Stomach (tissue), 9 donors: ENCODE measurements around the gene C1QTNF5. TPM values are rescaled to one million over a fixed set of nuclear protein-coding genes. Genes with fewer than 3 reads are reported as not detected.
A peak's percentile ranks its signal among the peaks of the same experiment; 100 is the strongest.

ENCODE experiments used
- DNase-seq, 2 donors: peaks; one replicate each; pipeline versions ENCODE4 v3.0.0 to v3.0.0-alpha.2; 2013 to 2019
- H3K27ac ChIP-seq, 5 donors: fragments of 200-600 bp in 4 of 5; sonication (generic) in 4 of 5; one replicate each; pipeline ENCODE4 v1.5.1; 2013 to 2019; ENCODE audit warnings: mild to moderate bottlenecking in 1 of 5, moderate library complexity in 1 of 5
- H3K27me3 ChIP-seq, 3 donors: fragments of 200-600 bp; sonication (generic); one replicate each; pipeline ENCODE4 v1.5.1; 2017 to 2019; ENCODE audit warnings: mixed run types in 1 of 3
- H3K36me3 ChIP-seq, 4 donors: fragments of 200-600 bp; sonication (generic); 1 replicate in 3 of 4; 2 replicates in 1 of 4; pipeline ENCODE4 v1.5.1; 2016 to 2019
- H3K4me1 ChIP-seq, 4 donors: fragments of 200-600 bp; sonication (generic); one replicate each; pipeline ENCODE4 v1.5.1; 2016 to 2019
- H3K4me3 ChIP-seq, 4 donors: fragments of 200-600 bp; sonication (generic) in 3 of 4; one replicate each; pipeline ENCODE4 v1.5.1; 2016 to 2019; ENCODE audit warnings: mild to moderate bottlenecking in 1 of 4
- H3K9me3 ChIP-seq, 4 donors: fragments of 200-600 bp; sonication (generic); one replicate each; pipeline ENCODE4 v1.5.1; 2016 to 2019
- EP300 ChIP-seq: sonication (generic); formaldehyde crosslinking; IDR thresholded peaks from one replicate; pipeline ENCODE4 v1.6.1; 2017; ENCODE audit warnings: antibody characterized with exemption
- POLR2A ChIP-seq, 4 donors: fragments of 450-650 bp; IDR thresholded peaks; one replicate each; pipeline ENCODE4 v1.6.1; 2016; ENCODE audit warnings: antibody characterized with exemption in 4 of 4, control low read depth in 2 of 4, mild to moderate bottlenecking in 1 of 4, moderate library complexity in 1 of 4
- POLR2AphosphoS5 ChIP-seq, 3 donors: sonication (generic); formaldehyde crosslinking; IDR thresholded peaks; one replicate each; pipeline ENCODE4 v1.6.1; 2016; ENCODE audit warnings: antibody characterized with exemption in 3 of 3
- WGBS, 5 donors: extraction: QIAGEN DNeasy Blood & Tissue Kit in 3 of 5; methylation state at CpG; one replicate each; pipeline versions ENCODE4 v1.1.5 to v1.1.7; 2013 to 2018; 5-methylcytosine and 5-hydroxymethylcytosine counted together
- intact Hi-C: fragments of 100-400 bp; cut with DNase I; formaldehyde crosslinking; loops from one replicate; pipeline ENCODE4 v1.15.1; 2023; ENCODE audit warnings: low total_unique reads
- polyA plus RNA-seq, 3 donors: library from polyadenylated mRNA; stranded (reverse); fragments of 200-250 nt; gene quantifications; one replicate each; pipeline ENCODE4 v1.2.3, GENCODE V29; 2013
- total RNA-seq, 5 donors: library from RNA; depleted of rRNA; stranded (reverse); fragments of >200 nt; gene quantifications; one replicate each; pipeline versions ENCODE4 v1.1.0 to v1.2.3, GENCODE V29; 2014 to 2016
- TF ChIP-seq, protein P1 (sequence below), 7 experiments: fragments of 450-650 bp in 4 of 7; fragments of 200-600 bp in 3 of 7; sonication (generic) in 3 of 7; IDR thresholded peaks; one replicate each; pipeline ENCODE4 v1.5.1; 2016 to 2019; ENCODE audit warnings: antibody characterized with exemption in 7 of 7, control low read depth in 2 of 7, mild to moderate bottlenecking in 1 of 7
- donor health status: healthy with polysubstance abuse.
- donor health status: Bipolar disorder and iron deficiency.
- donor health status: healthy.

C1QTNF5 gene
- total and polyA plus RNA-seq, 8 donors: 11.4 to 169 (median 19.0) TPM

DNA sequence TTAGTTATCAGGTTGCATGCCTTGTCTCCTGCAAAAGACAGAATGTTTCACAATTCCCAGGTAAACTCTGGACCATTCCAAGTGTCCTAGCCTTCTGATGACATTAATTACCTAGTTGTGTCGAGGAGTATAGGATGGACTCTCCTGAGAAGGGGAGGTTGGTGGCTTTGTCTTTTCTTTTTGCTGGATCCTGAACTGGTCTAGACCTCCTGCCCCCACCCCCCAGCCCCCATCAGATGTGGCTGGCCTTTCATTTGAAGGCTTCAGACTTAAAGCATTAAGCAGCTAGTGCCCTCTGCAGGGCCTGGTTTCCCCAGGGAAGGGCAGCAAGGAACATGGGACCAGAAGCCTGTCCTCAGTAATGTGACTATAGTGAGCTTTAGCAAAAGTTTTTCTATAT, 33.5 kb downstream of the C1QTNF5 start:
- no peaks in the 10 kb centered on the region for H3K27me3 ChIP-seq
- TF ChIP-seq, protein P1, sequence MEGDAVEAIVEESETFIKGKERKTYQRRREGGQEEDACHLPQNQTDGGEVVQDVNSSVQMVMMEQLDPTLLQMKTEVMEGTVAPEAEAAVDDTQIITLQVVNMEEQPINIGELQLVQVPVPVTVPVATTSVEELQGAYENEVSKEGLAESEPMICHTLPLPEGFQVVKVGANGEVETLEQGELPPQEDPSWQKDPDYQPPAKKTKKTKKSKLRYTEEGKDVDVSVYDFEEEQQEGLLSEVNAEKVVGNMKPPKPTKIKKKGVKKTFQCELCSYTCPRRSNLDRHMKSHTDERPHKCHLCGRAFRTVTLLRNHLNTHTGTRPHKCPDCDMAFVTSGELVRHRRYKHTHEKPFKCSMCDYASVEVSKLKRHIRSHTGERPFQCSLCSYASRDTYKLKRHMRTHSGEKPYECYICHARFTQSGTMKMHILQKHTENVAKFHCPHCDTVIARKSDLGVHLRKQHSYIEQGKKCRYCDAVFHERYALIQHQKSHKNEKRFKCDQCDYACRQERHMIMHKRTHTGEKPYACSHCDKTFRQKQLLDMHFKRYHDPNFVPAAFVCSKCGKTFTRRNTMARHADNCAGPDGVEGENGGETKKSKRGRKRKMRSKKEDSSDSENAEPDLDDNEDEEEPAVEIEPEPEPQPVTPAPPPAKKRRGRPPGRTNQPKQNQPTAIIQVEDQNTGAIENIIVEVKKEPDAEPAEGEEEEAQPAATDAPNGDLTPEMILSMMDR (IDR thresholded peaks at IDR 0.05): no peak
- TF ChIP-seq EP300: no peak
- no peak for TF ChIP-seq POLR2AphosphoS5 (IDR thresholded peaks at IDR 0.05)
- TF ChIP-seq POLR2A (IDR thresholded peaks at IDR 0.05): no peak
- peak overlapping the region in 4 of 5 donors; percentile 48 to 95 (median 74) for H3K27ac ChIP-seq
- DNase-seq: no peak
- 56 to 96% (median 86%) methylated on average over 1 of the region's 1 CpG for WGBS, 5 donors
- peaks cover 0 to 42% (median 13%) of the 10 kb centered on the region in 4 donors for H3K4me1 ChIP-seq
- intact Hi-C loops: no loop called here
- peaks cover 14 to 93% (median 72%) of the 10 kb centered on the region in 4 donors for H3K36me3 ChIP-seq
- no peak overlapping the region for H3K4me3 ChIP-seq
- no peaks in the 10 kb centered on the region for H3K9me3 ChIP-seq

DNA sequence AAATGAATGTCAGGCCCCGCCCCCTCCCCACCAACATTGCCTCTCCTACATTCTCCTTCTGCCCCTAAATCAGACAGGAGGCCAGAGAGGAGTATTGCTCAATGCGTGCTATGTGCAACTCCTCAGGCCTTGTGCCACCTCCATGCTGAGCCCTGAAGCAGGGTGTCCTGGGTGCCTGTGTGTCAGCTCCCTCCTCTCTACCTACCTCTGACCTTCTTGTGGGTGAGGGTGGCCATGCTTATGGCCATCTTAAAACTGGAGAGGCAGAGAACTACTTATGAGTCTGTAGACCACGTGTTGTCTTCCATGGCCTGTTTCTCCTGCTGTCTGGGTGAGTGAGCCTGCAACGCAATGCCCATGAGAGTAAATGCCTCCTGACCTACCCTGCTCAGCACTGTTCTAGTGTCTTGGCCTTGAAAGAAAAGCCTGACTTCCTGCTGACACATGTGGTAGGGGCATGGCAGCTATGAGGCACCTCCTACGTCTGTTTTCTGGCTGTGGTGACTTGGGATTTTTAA, 34.3 kb downstream of the C1QTNF5 start:
- peaks cover 0 to 42% (median 15%) of the 10 kb centered on the region in 4 donors for H3K4me1 ChIP-seq
- H3K4me3 ChIP-seq: no peak overlapping the region
- H3K27me3 ChIP-seq: no peaks in the 10 kb centered on the region
- H3K9me3 ChIP-seq: no peaks in the 10 kb centered on the region
- WGBS, 5 donors: 60 to 82% (median 75%) methylated on average over 5 of the region's 5 CpGs
- intact Hi-C loops: no loop called here
- TF ChIP-seq POLR2A (IDR thresholded peaks at IDR 0.05) (no peak), POLR2AphosphoS5 (IDR thresholded peaks at IDR 0.05) (peak in 2 of 3 donors; percentile 49 to 82), EP300 (no peak)
- peak overlapping the region in 4 of 5 donors; percentile 48 to 95 (median 74) for H3K27ac ChIP-seq
- peaks cover 13 to 93% (median 73%) of the 10 kb centered on the region in 4 donors for H3K36me3 ChIP-seq
- peak in 1 of 2 donors; percentile 52 for DNase-seq

DNA sequence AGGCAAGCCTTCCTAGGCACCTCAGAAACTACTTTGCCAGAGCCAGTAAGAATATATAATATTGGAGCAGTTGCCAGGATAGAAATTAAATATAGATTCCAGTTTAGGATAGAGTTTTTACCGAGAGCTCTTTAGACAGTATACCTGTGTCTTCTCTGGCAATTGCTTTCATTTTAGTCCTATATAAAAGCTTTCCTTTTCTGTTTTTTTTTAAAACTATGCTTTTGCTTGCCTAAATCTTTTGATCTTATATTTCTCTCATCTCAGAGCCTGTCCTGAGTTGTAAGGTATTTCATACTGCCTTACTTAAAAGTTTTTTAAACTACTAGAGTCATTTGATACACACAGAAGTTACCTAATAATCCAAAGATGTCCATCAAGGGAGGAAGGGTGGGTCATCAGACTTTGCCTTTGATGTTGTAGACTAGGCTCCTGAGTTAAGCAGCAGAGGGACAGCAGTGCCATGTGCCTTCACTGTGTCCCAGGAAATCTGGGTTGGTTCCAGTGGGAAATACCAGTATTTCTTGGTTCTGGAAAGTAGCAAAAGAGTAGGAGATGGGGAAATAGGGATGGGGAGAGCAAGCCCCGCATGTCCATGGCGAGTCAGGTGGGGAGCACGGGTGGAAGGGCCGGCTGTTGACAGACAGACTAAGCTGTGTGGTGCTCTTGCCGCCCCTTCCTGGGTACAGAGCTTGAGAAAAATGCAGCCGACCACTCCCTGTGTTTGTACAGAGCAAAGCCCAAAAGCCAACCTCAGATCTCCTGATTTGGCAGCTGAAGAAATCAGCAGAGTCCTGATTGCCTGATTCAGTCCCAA, 34.9 kb downstream of the C1QTNF5 start:
- Histone ChIP-seq H3K36me3 (peaks cover 13 to 93% (median 73%) of the 10 kb centered on the region in 4 donors), H3K27ac (peak overlapping the region in 4 of 5 donors; percentile 48 to 95 (median 74))
- intact Hi-C loops: no loop called here

DNA sequence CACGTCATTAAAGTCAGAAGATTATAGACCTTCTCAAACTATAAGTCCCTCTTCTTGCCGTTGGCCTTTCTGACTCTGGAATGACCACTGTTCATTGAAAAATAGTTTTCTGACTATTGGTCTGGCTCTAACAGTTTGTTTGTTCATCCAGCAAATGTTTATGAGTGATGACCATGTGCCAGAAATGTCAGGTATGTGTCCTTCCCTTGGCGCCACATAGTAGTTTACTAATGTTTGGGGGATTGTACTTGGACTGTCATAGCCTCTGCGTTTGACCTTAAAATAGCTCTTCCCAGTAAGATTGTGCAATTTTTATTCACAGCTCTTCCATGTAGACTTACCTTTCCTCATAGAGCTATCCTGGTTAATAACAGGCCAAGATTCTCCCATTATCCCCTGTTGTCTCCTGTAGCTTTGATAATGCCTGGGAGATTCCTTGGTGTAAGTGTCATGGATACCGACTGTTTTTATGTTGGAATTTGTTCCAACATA, 37.4 kb downstream of the C1QTNF5 start:
- no peaks in the 10 kb centered on the region for H3K27me3 ChIP-seq
- intact Hi-C loops: no loop called here
- TF ChIP-seq POLR2AphosphoS5 (IDR thresholded peaks at IDR 0.05) (no peak), EP300 (no peak), POLR2A (IDR thresholded peaks at IDR 0.05) (no peak)
- TF ChIP-seq, protein P1 (IDR thresholded peaks at IDR 0.05): no peak
- WGBS, 5 donors: 84 to 92% (median 90%) methylated on average over 5 of the region's 5 CpGs
- H3K36me3 ChIP-seq: peaks cover 34 to 93% (median 74%) of the 10 kb centered on the region in 4 donors
- H3K4me1 ChIP-seq: peaks cover 0 to 44% (median 18%) of the 10 kb centered on the region in 4 donors
- no peak for DNase-seq
- H3K9me3 ChIP-seq: no peaks in the 10 kb centered on the region
- no peak overlapping the region for H3K27ac ChIP-seq
- H3K4me3 ChIP-seq: no peak overlapping the region

More for the DNA sequence above, 34.9 kb downstream of the C1QTNF5 start:
- DNase-seq: no peak
- Histone ChIP-seq H3K9me3 (no peaks in the 10 kb centered on the region), H3K4me1 (peaks cover 0 to 45% (median 16%) of the 10 kb centered on the region in 4 donors), H3K4me3 (no peak overlapping the region), H3K27me3 (no peaks in the 10 kb centered on the region)
- WGBS, 5 donors: 75 to 86% (median 77%) methylated on average over 7 of the region's 7 CpGs
- TF ChIP-seq POLR2A (IDR thresholded peaks at IDR 0.05) (no peak), POLR2AphosphoS5 (IDR thresholded peaks at IDR 0.05) (no peak), EP300 (no peak)
- TF ChIP-seq, protein P1 (IDR thresholded peaks at IDR 0.05): no peak
